Measurements from ENCODE around the gene BRD3. TPM values are rescaled to one million over a fixed set of nuclear protein-coding genes. Genes with fewer than 3 reads are reported as not detected.

Gene BRD3
- total RNA-seq, 1 experiment from 2014 or later = 63.1 TPM

GRCh38 chr9:134035041-134036039 is 32.5 kb downstream of the BRD3 start:
- no CpG with 5 or more reads among the region's 28 CpGs for WGBS (ENCODE audit: extremely low coverage, insufficient read length, low lambda C conversion rate)
- H2BK120ac ChIP-seq (ENCODE audit: low read depth, low read length, poor library complexity, severe bottlenecking) = no peak overlapping the region
- no peak for DNase-seq
- no peaks in the 10 kb centered on the region; the same call in 1 of the 2 replicates for H3K27me3 Mint-ChIP-seq (ENCODE audit: low read depth)
- H3K79me2 ChIP-seq (ENCODE audit: insufficient read depth, low read length) = no peaks in the 10 kb centered on the region
- no peak overlapping the region for H3K4me2 ChIP-seq (ENCODE audit: insufficient read depth, insufficient read length, low read length)
- no peak for TF ChIP-seq CTCF (conservative IDR thresholded peaks at IDR 0.05)
- no peaks in the 10 kb centered on the region for H3K4me1 Mint-ChIP-seq
- H4K20me1 ChIP-seq (ENCODE audit: control insufficient read depth, insufficient read depth, insufficient read length) = no peaks in the 10 kb centered on the region
- peak overlapping the region in 1 of 3 experiments; percentile 73; a peak in 2 of 7 replicates for H3K27ac Mint-ChIP-seq
- H3K4me1 ChIP-seq (ENCODE audit: insufficient read depth, low read length) = no peaks in the 10 kb centered on the region
- no peak overlapping the region for H4K5ac ChIP-seq (ENCODE audit: insufficient read length, low read depth, low read length)
- H3K56ac ChIP-seq (ENCODE audit: insufficient read length, low read depth, low read length) = no peak overlapping the region
- no peak overlapping the region for H2AFZ ChIP-seq (ENCODE audit: low read length)
- no peak overlapping the region for H2BK12ac ChIP-seq (ENCODE audit: insufficient read length, low read depth, low read length)
- no peaks in the 10 kb centered on the region for H3K23me2 ChIP-seq (ENCODE audit: insufficient read length, low read depth, low read length, poor library complexity, severe bottlenecking)
- no peaks in the 10 kb centered on the region for H3K9me3 ChIP-seq (ENCODE audit: control insufficient read depth, low read depth, low read length)
- no peak overlapping the region for H2AK5ac ChIP-seq (ENCODE audit: insufficient read length, low read length)
- no peak overlapping the region for H3K23ac ChIP-seq (ENCODE audit: insufficient read length, low read depth, low read length)
- no peak overlapping the region for H3K4me3 Mint-ChIP-seq
- no peak overlapping the region for H3K27ac ChIP-seq (ENCODE audit: insufficient read length, low read depth, low read length)
- H3K9ac ChIP-seq (ENCODE audit: extremely low read depth, insufficient read length, low read length) = no peak overlapping the region
- no peak overlapping the region for H2BK15ac ChIP-seq (ENCODE audit: low read depth, low read length)
- no peak overlapping the region for H4K91ac ChIP-seq (ENCODE audit: insufficient read length, low read depth, low read length)
- H3K27me3 ChIP-seq (ENCODE audit: insufficient read depth, low read length) = no peaks in the 10 kb centered on the region
- H3K9me3 Mint-ChIP-seq = no peaks in the 10 kb centered on the region
- no peak overlapping the region for H3K18ac ChIP-seq (ENCODE audit: insufficient read length, low read depth, low read length)
- peaks cover 36 to 78% (median 78%) of the 10 kb centered on the region in 3 experiments; a peak in 6 of 7 replicates for H3K36me3 Mint-ChIP-seq (ENCODE audit: insufficient read depth in 1 of 3, low read depth in 3 of 3)
- no peak overlapping the region for H3K4ac ChIP-seq (ENCODE audit: low read depth, low read length)
- H4K8ac ChIP-seq (replicated peaks; ENCODE audit: insufficient read length, low read depth, low read length) = no peak overlapping the region
- no peak overlapping the region for H3T11ph ChIP-seq (ENCODE audit: low read length)
- no peak overlapping the region for H2BK5ac ChIP-seq (ENCODE audit: insufficient read length, low read length)
- H3K79me1 ChIP-seq (ENCODE audit: insufficient read depth, low read depth, low read length, poor library complexity, severe bottlenecking) = no peaks in the 10 kb centered on the region
- no peak overlapping the region for H3K14ac ChIP-seq (ENCODE audit: insufficient read depth, low read length)
- no peak overlapping the region for H2BK20ac ChIP-seq (ENCODE audit: low read depth, low read length, poor library complexity, severe bottlenecking)

All from H9 (cell line).